ENCODE data around the gene PTPRT. TPM values are rescaled to one million over a fixed set of nuclear protein-coding genes. Genes with fewer than 3 reads are reported as not detected.

Gene PTPRT
- total and polyA plus RNA-seq, 4 donors, result 10.7 to 46.1 (median 32.0) TPM

Small RNAs within 50 kb of the gene (small RNA-seq; reads per million reads assigned to genes)
- gene RN7SKP100 (ENCODE audit: low replicate concordance), result 0.06 reads per million

Measured in spinal cord (tissue), 4 donors.